Osteoblast (primary cell): ENCODE results near the gene OTULIN. TPM values are rescaled to one million over a fixed set of nuclear protein-coding genes. Genes with fewer than 3 reads are reported as not detected.

Experiments
- DNase-seq: peaks from one replicate; pipeline ENCODE4 v3.0.0; 2011; ENCODE audit warnings: low spot score, mixed read lengths; ENCODE audit not compliant: insufficient read length; ENCODE audit errors: missing footprints
- H2AFZ ChIP-seq: 2 replicates; pipeline ENCODE4 v1.6.0; 2011; ENCODE audit warnings: mild to moderate bottlenecking, low read length
- H3K27ac ChIP-seq: 2 replicates; pipeline ENCODE4 v1.5.1; 2011; ENCODE audit warnings: mild to moderate bottlenecking, low read depth, low read length, moderate library complexity
- H3K27me3 ChIP-seq: 2 replicates; pipeline ENCODE4 v1.6.0; 2012; ENCODE audit warnings: mild to moderate bottlenecking, control low read depth, inconsistent platforms, low read length, moderate library complexity; ENCODE audit not compliant: insufficient read depth
- H3K36me3 ChIP-seq: 2 replicates; pipeline ENCODE4 v1.5.1; 2011; ENCODE audit warnings: mild to moderate bottlenecking, low read length, control low read depth, moderate library complexity; ENCODE audit not compliant: insufficient read depth
- H3K4me1 ChIP-seq: 2 replicates; pipeline ENCODE4 v1.5.1; 2011; ENCODE audit warnings: mild to moderate bottlenecking, low read length, control low read depth, moderate library complexity; ENCODE audit not compliant: insufficient read depth
- H3K4me2 ChIP-seq: 2 replicates; pipeline ENCODE4 v1.6.0; 2011; ENCODE audit warnings: mild to moderate bottlenecking, low read length; ENCODE audit not compliant: insufficient read depth
- H3K4me3 ChIP-seq: fragments of 200-600 bp; sonication (generic); 3 replicates; pipeline ENCODE4 v1.5.1; 2012; ENCODE audit warnings: mild to moderate bottlenecking, low read length, inconsistent platforms; ENCODE audit not compliant: insufficient read depth
- H3K79me2 ChIP-seq: 2 replicates; pipeline ENCODE4 v1.6.0; 2012; ENCODE audit warnings: mild to moderate bottlenecking, low read length, control low read depth, inconsistent platforms; ENCODE audit not compliant: insufficient read depth
- H3K9me3 ChIP-seq: 2 replicates; pipeline ENCODE4 v1.5.1; 2011; ENCODE audit warnings: low read depth, low read length, control low read depth
- H4K20me1 ChIP-seq: 2 replicates; pipeline ENCODE4 v1.6.0; 2012; ENCODE audit warnings: mild to moderate bottlenecking, low read length, control low read depth; ENCODE audit not compliant: insufficient read depth
- CTCF ChIP-seq: IDR thresholded peaks from 2 replicates; pipeline ENCODE4 v1.5.1; 2011; ENCODE audit warnings: mild to moderate bottlenecking, low read depth, low read length, moderate library complexity; ENCODE audit errors: extremely low read depth
- total RNA-seq: library from RNA; depleted of rRNA; stranded (reverse); fragments of >200 nt; gene quantifications from 2 replicates; pipeline ENCODE4 v1.2.3, GENCODE V29; 2012

Gene OTULIN
- total RNA-seq, 1 donor: 29.7 TPM

- Histone ChIP-seq H3K36me3 (no peaks in the 10 kb centered on the region), H3K79me2 (peaks cover 69% of the 10 kb centered on the region), H3K4me1 (peaks cover 43% of the 10 kb centered on the region)
These were observed 744 bp downstream of the OTULIN start for GRCh38 chr5:14665101-14665822.

DNA sequence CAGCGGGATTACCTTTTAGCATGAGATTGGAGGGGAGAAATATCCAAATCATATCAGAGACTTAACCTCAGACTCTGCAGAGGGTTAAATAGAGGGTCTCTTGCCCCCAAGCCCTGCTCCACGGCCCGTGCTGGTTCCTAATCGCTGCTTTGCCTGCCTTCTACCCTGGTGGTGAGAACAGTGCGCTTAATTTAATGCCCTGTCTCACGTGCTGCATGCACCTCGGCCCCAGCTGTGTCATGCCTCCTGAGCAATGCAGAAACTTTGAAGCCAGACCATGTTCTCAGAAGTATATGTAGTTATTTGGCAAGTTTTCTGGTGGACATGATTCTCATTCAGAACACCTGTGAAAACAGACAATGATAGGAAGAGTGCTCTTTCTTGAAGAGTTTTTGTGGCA, 1.4 kb downstream of the OTULIN start:
- DNase-seq: peak; percentile 89
- peaks cover 38% of the 10 kb centered on the region for H4K20me1 ChIP-seq
- peak overlapping the region; percentile 29 for H3K27ac ChIP-seq
- no peaks in the 10 kb centered on the region for H3K9me3 ChIP-seq
- H3K27me3 ChIP-seq: no peaks in the 10 kb centered on the region
- H2AFZ ChIP-seq: no peak overlapping the region
- TF ChIP-seq CTCF: peak; percentile 18
- peak overlapping the region; percentile 83 for H3K4me3 ChIP-seq
- peak overlapping the region; percentile 92 for H3K4me2 ChIP-seq
- no peaks in the 10 kb centered on the region for H3K36me3 ChIP-seq
- peaks cover 38% of the 10 kb centered on the region for H3K4me1 ChIP-seq
- peaks cover 76% of the 10 kb centered on the region for H3K79me2 ChIP-seq

More at GRCh38 chr5:14665101-14665822, 744 bp downstream of the OTULIN start:
- DNase-seq: peak; percentile 87
- no peaks in the 10 kb centered on the region for H3K9me3 ChIP-seq
- H2AFZ ChIP-seq: peak overlapping the region; percentile 78
- H3K4me2 ChIP-seq: peak overlapping the region; percentile 92
- no peak for TF ChIP-seq CTCF
- peaks cover 38% of the 10 kb centered on the region for H4K20me1 ChIP-seq
- H3K27ac ChIP-seq: peak overlapping the region; percentile 83
- H3K27me3 ChIP-seq: no peaks in the 10 kb centered on the region
- peak overlapping the region; percentile 83 for H3K4me3 ChIP-seq

- Histone ChIP-seq H3K36me3 (no peaks in the 10 kb centered on the region), H3K27me3 (no peaks in the 10 kb centered on the region), H4K20me1 (peaks cover 38% of the 10 kb centered on the region), H3K9me3 (no peaks in the 10 kb centered on the region), H3K4me3 (peak overlapping the region; percentile 83), H3K79me2 (peaks cover 80% of the 10 kb centered on the region), H3K4me2 (peak overlapping the region; percentile 92), H2AFZ (no peak overlapping the region), H3K27ac (no peak overlapping the region), H3K4me1 (peaks cover 41% of the 10 kb centered on the region)
- DNase-seq: no peak
- TF ChIP-seq CTCF: no peak
These were observed 1.8 kb downstream of the OTULIN start for GRCh38 chr5:14666357-14666756.

DNA sequence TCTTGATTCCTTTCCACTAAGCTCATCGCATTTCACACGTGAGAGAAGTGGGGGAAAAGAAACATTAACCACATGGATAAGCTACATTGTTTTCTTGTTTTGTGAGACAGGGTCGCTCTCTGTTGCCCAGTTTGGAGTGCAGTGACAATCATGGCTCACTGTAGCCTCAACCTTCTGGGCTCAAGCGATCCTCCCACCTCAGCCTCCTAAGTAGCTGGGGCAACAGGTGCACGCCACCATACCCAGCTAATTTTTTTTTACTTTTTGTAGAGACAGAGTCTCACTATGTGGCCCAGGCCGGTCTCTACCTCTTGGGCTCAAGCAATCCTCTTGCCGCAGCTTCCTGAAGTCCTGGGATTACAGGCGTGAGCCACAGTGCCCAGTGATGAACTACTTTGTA, 2.8 kb downstream of the OTULIN start:
- no peak for DNase-seq
- H3K27me3 ChIP-seq: no peaks in the 10 kb centered on the region
- peaks cover 42% of the 10 kb centered on the region for H4K20me1 ChIP-seq
- no peaks in the 10 kb centered on the region for H3K9me3 ChIP-seq
- TF ChIP-seq CTCF: no peak
- no peaks in the 10 kb centered on the region for H3K36me3 ChIP-seq
- no peak overlapping the region for H3K27ac ChIP-seq
- peaks cover 51% of the 10 kb centered on the region for H3K4me1 ChIP-seq
- H2AFZ ChIP-seq: no peak overlapping the region
- H3K4me2 ChIP-seq: no peak overlapping the region
- H3K79me2 ChIP-seq: peaks cover 89% of the 10 kb centered on the region
- no peak overlapping the region for H3K4me3 ChIP-seq
